Measurements from ENCODE around the gene RGPD4. TPM values are rescaled to one million over a fixed set of nuclear protein-coding genes. Genes with fewer than 3 reads are reported as not detected.
"Not testable (repeated sequence)": the region's sequence is repeated elsewhere in the genome, so short reads cannot be mapped to it uniquely, and the experiment has no call there.

The RGPD4 gene
- total RNA-seq (2014; rRNA removed; shearing (Covaris generic); ENCODE audit: low replicate concordance): not detected in 2 replicates

GRCh38 chr2:107826749-107827148 is at the start of gene RGPD4:
Gene RGPD4 (plus strand): TSS chr2:107826892. CDS start chr2:107827014, 122 bp downstream.
- in situ Hi-C loops (cut with HindIII; ENCODE audit: low pct_unique_long_range_greater_than_20kb, low sequenced_read_pairs); DNase-seq (ENCODE audit: low read depth): not testable (repeated sequence)

- in situ Hi-C loops (cut with HindIII; ENCODE audit: low pct_unique_long_range_greater_than_20kb, low sequenced_read_pairs): no loop called here
- DNase-seq (ENCODE audit: low read depth): no peak
These were observed 48.7 kb upstream of the RGPD4 start for GRCh38 chr2:107777974-107778373.

GRCh38 chr2:107785756-107786155 is 40.9 kb upstream of the RGPD4 start:
- no peak for DNase-seq (ENCODE audit: low read depth)
- in situ Hi-C loops (cut with HindIII; ENCODE audit: low pct_unique_long_range_greater_than_20kb, low sequenced_read_pairs): no loop called here

- in situ Hi-C loops (cut with HindIII; ENCODE audit: low pct_unique_long_range_greater_than_20kb, low sequenced_read_pairs): no loop called here
- no peak for DNase-seq (ENCODE audit: low read depth)
These were observed 35.9 kb upstream of the RGPD4 start for GRCh38 chr2:107790837-107791236.

- no peak for DNase-seq (ENCODE audit: low read depth)
- in situ Hi-C loops (cut with HindIII; ENCODE audit: low pct_unique_long_range_greater_than_20kb, low sequenced_read_pairs): no loop called here
These were observed 25.2 kb upstream of the RGPD4 start for GRCh38 chr2:107801498-107801897.

GRCh38 chr2:107804608-107805498 is 21.8 kb upstream of the RGPD4 start:
- in situ Hi-C loops (cut with HindIII; ENCODE audit: low pct_unique_long_range_greater_than_20kb, low sequenced_read_pairs): no loop called here
- DNase-seq (ENCODE audit: low read depth): no peak

GRCh38 chr2:107806901-107807300 is 19.8 kb upstream of the RGPD4 start:
- in situ Hi-C loops (cut with HindIII; ENCODE audit: low pct_unique_long_range_greater_than_20kb, low sequenced_read_pairs): no loop called here
- DNase-seq (ENCODE audit: low read depth): no peak

- in situ Hi-C loops (cut with HindIII; ENCODE audit: low pct_unique_long_range_greater_than_20kb, low sequenced_read_pairs): no loop called here
- DNase-seq (ENCODE audit: low read depth): no peak
These were observed 18.7 kb upstream of the RGPD4 start for GRCh38 chr2:107807988-107808387.

GRCh38 chr2:107808959-107809358 is 17.7 kb upstream of the RGPD4 start:
- in situ Hi-C loops (cut with HindIII; ENCODE audit: low pct_unique_long_range_greater_than_20kb, low sequenced_read_pairs): no loop called here
- peak; percentile 60 for DNase-seq (ENCODE audit: low read depth)

- in situ Hi-C loops (cut with HindIII; ENCODE audit: low pct_unique_long_range_greater_than_20kb, low sequenced_read_pairs): no loop called here
These were observed 16.9 kb upstream of the RGPD4 start for GRCh38 chr2:107809835-107810234.

GRCh38 chr2:107810734-107811133 is 16.0 kb upstream of the RGPD4 start:
- no peak for DNase-seq (ENCODE audit: low read depth)
- in situ Hi-C loops (cut with HindIII; ENCODE audit: low pct_unique_long_range_greater_than_20kb, low sequenced_read_pairs): no loop called here

More at GRCh38 chr2:107809835-107810234, 16.9 kb upstream of the RGPD4 start:
- DNase-seq (ENCODE audit: low read depth): no peak

GRCh38 chr2:107811411-107811810 is 15.3 kb upstream of the RGPD4 start:
- in situ Hi-C loops (cut with HindIII; ENCODE audit: low pct_unique_long_range_greater_than_20kb, low sequenced_read_pairs): no loop called here
- no peak for DNase-seq (ENCODE audit: low read depth)

- in situ Hi-C loops (cut with HindIII; ENCODE audit: low pct_unique_long_range_greater_than_20kb, low sequenced_read_pairs): no loop called here
- no peak for DNase-seq (ENCODE audit: low read depth)
These were observed 14.7 kb upstream of the RGPD4 start for GRCh38 chr2:107812006-107812405.

- DNase-seq (ENCODE audit: low read depth): no peak
- in situ Hi-C loops (cut with HindIII; ENCODE audit: low pct_unique_long_range_greater_than_20kb, low sequenced_read_pairs): no loop called here
These were observed 9.3 kb upstream of the RGPD4 start for GRCh38 chr2:107817378-107817777.

GRCh38 chr2:107822302-107822701 is 4.4 kb upstream of the RGPD4 start:
- in situ Hi-C loops (cut with HindIII; ENCODE audit: low pct_unique_long_range_greater_than_20kb, low sequenced_read_pairs): no loop called here
- no peak for DNase-seq (ENCODE audit: low read depth)

GRCh38 chr2:107824451-107825205 is 2.1 kb upstream of the RGPD4 start:
- DNase-seq (ENCODE audit: low read depth): no peak
- in situ Hi-C loops (cut with HindIII; ENCODE audit: low pct_unique_long_range_greater_than_20kb, low sequenced_read_pairs): no loop called here

GRCh38 chr2:107825206-107825563 is 1.5 kb upstream of the RGPD4 start:
- in situ Hi-C loops (cut with HindIII; ENCODE audit: low pct_unique_long_range_greater_than_20kb, low sequenced_read_pairs): no loop called here
- no peak for DNase-seq (ENCODE audit: low read depth)

GRCh38 chr2:107829514-107829913 is 2.8 kb downstream of the RGPD4 start:
- DNase-seq (ENCODE audit: low read depth); in situ Hi-C loops (cut with HindIII; ENCODE audit: low pct_unique_long_range_greater_than_20kb, low sequenced_read_pairs): not testable (repeated sequence)

GRCh38 chr2:107833152-107833551 is 6.5 kb downstream of the RGPD4 start:
- DNase-seq (ENCODE audit: low read depth); in situ Hi-C loops (cut with HindIII; ENCODE audit: low pct_unique_long_range_greater_than_20kb, low sequenced_read_pairs): not testable (repeated sequence)

Measured in Caki2 (cell line).